ENCODE data around the gene MKNK2. TPM values are rescaled to one million over a fixed set of nuclear protein-coding genes. Genes with fewer than 3 reads are reported as not detected.

MKNK2 gene
- polyA plus RNA-seq, 1 donor (not counting 4 experiments of a cell fraction or from before 2014, with no cell fraction given): 88.3 TPM

DNA sequence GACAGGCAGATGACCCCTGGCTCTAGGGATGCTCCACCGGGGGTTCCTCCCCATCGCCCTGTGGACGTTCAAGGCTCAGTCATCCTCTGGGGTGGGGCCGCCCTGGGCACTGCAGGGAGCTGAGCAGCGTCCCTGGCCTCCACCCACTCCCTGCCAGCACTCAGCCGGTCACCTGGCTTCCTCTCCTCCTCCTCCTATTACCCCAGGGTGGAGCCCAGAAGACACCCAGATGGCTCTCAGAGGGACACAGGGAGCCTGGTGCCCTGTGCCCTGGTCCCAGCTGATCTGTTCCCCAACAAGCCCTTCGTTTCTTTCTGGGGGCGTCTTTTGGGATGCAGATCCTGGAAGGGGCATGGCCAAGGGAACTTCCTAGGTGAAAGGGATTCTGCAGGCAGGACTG lies 3.7 kb upstream of the MKNK2 start:
- H3K79me2 ChIP-seq (ENCODE audit: control insufficient read depth, insufficient read depth, low read length): peaks cover 9% of the 10 kb centered on the region
- peaks cover 48% of the 10 kb centered on the region for H3K4me1 ChIP-seq (ENCODE audit: control insufficient read depth, extremely low read depth, insufficient read depth, low read length)
- TF ChIP-seq, protein P1, sequence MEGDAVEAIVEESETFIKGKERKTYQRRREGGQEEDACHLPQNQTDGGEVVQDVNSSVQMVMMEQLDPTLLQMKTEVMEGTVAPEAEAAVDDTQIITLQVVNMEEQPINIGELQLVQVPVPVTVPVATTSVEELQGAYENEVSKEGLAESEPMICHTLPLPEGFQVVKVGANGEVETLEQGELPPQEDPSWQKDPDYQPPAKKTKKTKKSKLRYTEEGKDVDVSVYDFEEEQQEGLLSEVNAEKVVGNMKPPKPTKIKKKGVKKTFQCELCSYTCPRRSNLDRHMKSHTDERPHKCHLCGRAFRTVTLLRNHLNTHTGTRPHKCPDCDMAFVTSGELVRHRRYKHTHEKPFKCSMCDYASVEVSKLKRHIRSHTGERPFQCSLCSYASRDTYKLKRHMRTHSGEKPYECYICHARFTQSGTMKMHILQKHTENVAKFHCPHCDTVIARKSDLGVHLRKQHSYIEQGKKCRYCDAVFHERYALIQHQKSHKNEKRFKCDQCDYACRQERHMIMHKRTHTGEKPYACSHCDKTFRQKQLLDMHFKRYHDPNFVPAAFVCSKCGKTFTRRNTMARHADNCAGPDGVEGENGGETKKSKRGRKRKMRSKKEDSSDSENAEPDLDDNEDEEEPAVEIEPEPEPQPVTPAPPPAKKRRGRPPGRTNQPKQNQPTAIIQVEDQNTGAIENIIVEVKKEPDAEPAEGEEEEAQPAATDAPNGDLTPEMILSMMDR (optimal IDR thresholded peaks at IDR 0.05 in 1 of 3, IDR thresholded peaks at IDR 0.05 in 1 of 3, conservative IDR thresholded peaks at IDR 0.05 in 1 of 3; ENCODE audit: extremely low read depth in 1 of 3, insufficient read depth in 2 of 3, low read length in 3 of 3): no peak
- TF ChIP-seq EZH2 (IDR thresholded peaks at IDR 0.05; ENCODE audit: low read length): no peak
- no peak for DNase-seq (ENCODE audit: low read depth, low spot score)
- H3K9ac ChIP-seq (ENCODE audit: control insufficient read depth, extremely low read depth, insufficient read depth, low read length): no peak overlapping the region
- dilution Hi-C loops (cut with MboI; ENCODE audit: extremely low pct_ligation_motif_present, low sequenced_read_pairs): no loop called here
- peak overlapping the region; percentile 26 for H2AFZ ChIP-seq (ENCODE audit: control insufficient read depth, low read length)
- H3K27me3 ChIP-seq (ENCODE audit: control insufficient read depth, extremely low read depth, insufficient read depth, low read length): no peaks in the 10 kb centered on the region
- peaks cover 0 to under 1% of the 10 kb centered on the region in 2 experiments for H3K36me3 ChIP-seq (ENCODE audit: control insufficient read depth in 2 of 2, extremely low read depth in 1 of 2, insufficient read depth in 2 of 2, low read length in 2 of 2)
- no peaks in the 10 kb centered on the region for H3K9me1 ChIP-seq (ENCODE audit: control insufficient read depth, extremely low read depth, insufficient read depth, low read length)
- H3K9me3 ChIP-seq (ENCODE audit: control insufficient read depth, low read depth, low read length): no peaks in the 10 kb centered on the region
- H3K27ac ChIP-seq (ENCODE audit: control insufficient read depth, insufficient read depth, low read length): no peak overlapping the region
- FAIRE-seq: no peak
- no peaks in the 10 kb centered on the region for H4K20me1 ChIP-seq (ENCODE audit: control insufficient read depth, extremely low read depth, insufficient read depth, low read length)
- no peak overlapping the region for H3K4me3 ChIP-seq (ENCODE audit: control insufficient read depth in 2 of 3, extremely low read depth in 1 of 3, insufficient read depth in 2 of 3, low read depth in 1 of 3, low read length in 3 of 3)
- no peak overlapping the region for H3K4me2 ChIP-seq (ENCODE audit: control insufficient read depth, extremely low read depth, insufficient read depth, low read depth, low read length)

DNA sequence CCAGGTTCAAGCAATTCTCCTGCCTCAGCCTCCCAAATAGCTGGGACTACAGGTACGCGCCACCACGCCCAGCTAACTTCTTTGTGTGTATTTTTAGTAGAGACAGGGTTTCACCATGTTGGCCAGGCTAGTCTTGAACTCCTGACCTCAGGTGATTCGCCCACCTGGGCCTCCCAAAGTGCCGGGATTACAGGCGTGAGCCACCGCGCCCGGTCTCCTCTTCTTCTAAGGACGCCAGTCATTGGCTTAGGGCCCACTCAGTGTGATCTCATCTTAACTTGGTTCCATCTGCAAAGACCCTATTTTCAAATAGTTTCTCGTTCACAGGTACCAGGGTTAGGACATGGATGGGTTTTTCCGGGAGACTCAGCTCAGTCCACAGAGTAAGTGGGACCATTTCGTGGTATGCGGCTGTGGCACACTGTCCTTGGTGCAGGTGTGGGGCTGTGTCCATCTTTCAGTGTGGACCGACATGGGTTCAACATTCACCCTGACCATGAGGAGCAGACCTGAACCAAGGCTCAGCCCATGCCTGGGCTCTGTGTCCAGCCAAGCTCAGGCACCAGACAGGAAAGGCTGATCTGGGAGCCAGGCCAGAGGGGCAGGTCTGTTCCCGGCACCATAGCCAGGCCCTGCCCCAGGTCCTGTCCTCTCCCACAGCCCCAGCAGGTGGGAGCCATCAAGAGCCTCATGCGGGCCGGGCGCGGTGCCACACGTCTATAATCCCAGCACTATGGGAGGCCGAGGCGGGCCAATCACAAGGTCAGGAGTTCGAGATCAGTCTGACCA lies 2.8 kb upstream of the MKNK2 start:
- H3K9ac ChIP-seq (ENCODE audit: control insufficient read depth, extremely low read depth, insufficient read depth, low read length): no peak overlapping the region
- no peak overlapping the region for H3K27ac ChIP-seq (ENCODE audit: control insufficient read depth, insufficient read depth, low read length)
- dilution Hi-C loops (cut with MboI; ENCODE audit: extremely low pct_ligation_motif_present, low sequenced_read_pairs): no loop called here
- no peak overlapping the region for H2AFZ ChIP-seq (ENCODE audit: control insufficient read depth, low read length)
- H3K79me2 ChIP-seq (ENCODE audit: control insufficient read depth, insufficient read depth, low read length): peaks cover 19% of the 10 kb centered on the region
- TF ChIP-seq EZH2 (IDR thresholded peaks at IDR 0.05; ENCODE audit: low read length): no peak
- TF ChIP-seq, protein P1 (optimal IDR thresholded peaks at IDR 0.05 in 1 of 3, IDR thresholded peaks at IDR 0.05 in 1 of 3, conservative IDR thresholded peaks at IDR 0.05 in 1 of 3; ENCODE audit: extremely low read depth in 1 of 3, insufficient read depth in 2 of 3, low read length in 3 of 3): no peak
- no peak overlapping the region for H3K4me3 ChIP-seq (ENCODE audit: control insufficient read depth in 2 of 3, extremely low read depth in 1 of 3, insufficient read depth in 2 of 3, low read depth in 1 of 3, low read length in 3 of 3)
- no peak overlapping the region for H3K4me2 ChIP-seq (ENCODE audit: control insufficient read depth, extremely low read depth, insufficient read depth, low read depth, low read length)
- no peak for DNase-seq (ENCODE audit: low read depth, low spot score)
- H3K36me3 ChIP-seq (ENCODE audit: control insufficient read depth in 2 of 2, extremely low read depth in 1 of 2, insufficient read depth in 2 of 2, low read length in 2 of 2): peaks cover 2 to 8% of the 10 kb centered on the region in 2 experiments
- no peaks in the 10 kb centered on the region for H3K27me3 ChIP-seq (ENCODE audit: control insufficient read depth, extremely low read depth, insufficient read depth, low read length)
- no peak for FAIRE-seq
- H3K9me3 ChIP-seq (ENCODE audit: control insufficient read depth, low read depth, low read length): no peaks in the 10 kb centered on the region
- H3K4me1 ChIP-seq (ENCODE audit: control insufficient read depth, extremely low read depth, insufficient read depth, low read length): peaks cover 49% of the 10 kb centered on the region
- peaks cover 3% of the 10 kb centered on the region for H3K9me1 ChIP-seq (ENCODE audit: control insufficient read depth, extremely low read depth, insufficient read depth, low read length)
- peaks cover 8% of the 10 kb centered on the region for H4K20me1 ChIP-seq (ENCODE audit: control insufficient read depth, extremely low read depth, insufficient read depth, low read length)
